H1 (cell line): ENCODE data around the gene DENND1A.

ENCODE experiments used
- JUN ChIP-seq: IDR thresholded peaks from 2 replicates; pipeline ENCODE4 v1.6.1; 2011; ENCODE audit warnings: low read depth, mild to moderate bottlenecking, improper control_type of control experiment, low read length
- RAD21 ChIP-seq, 2 experiments: IDR thresholded peaks in 1 of 2; conservative IDR thresholded peaks in 1 of 2; 2 replicates each; pipeline ENCODE4 v1.6.1; 2011; ENCODE audit warnings: low read depth in 2 of 2, low read length in 2 of 2, improper control_type of control experiment in 1 of 2, inconsistent platforms in 1 of 2, mild to moderate bottlenecking in 1 of 2, moderate library complexity in 1 of 2
- TAF1 ChIP-seq: IDR thresholded peaks from 2 replicates; pipeline ENCODE4 v1.6.1; 2011; ENCODE audit warnings: mild to moderate bottlenecking, low read depth, low read length
- YY1 ChIP-seq: IDR thresholded peaks from 2 replicates; pipeline ENCODE4 v1.6.1; 2011; ENCODE audit warnings: low read depth, mild to moderate bottlenecking, low read length
- TF ChIP-seq, protein P1 (sequence below), 3 experiments: IDR thresholded peaks; 1 replicate in 2 of 3; 2 replicates in 1 of 3; pipeline versions ENCODE4 v1.5.1 to v1.6.1; 2011; ENCODE audit warnings: low read length in 3 of 3, mild to moderate bottlenecking in 3 of 3, inconsistent platforms in 2 of 3, low read depth in 1 of 3, moderate library complexity in 1 of 3; ENCODE audit not compliant: insufficient read depth in 1 of 3; ENCODE audit errors: control extremely low read depth in 1 of 3

DNA sequence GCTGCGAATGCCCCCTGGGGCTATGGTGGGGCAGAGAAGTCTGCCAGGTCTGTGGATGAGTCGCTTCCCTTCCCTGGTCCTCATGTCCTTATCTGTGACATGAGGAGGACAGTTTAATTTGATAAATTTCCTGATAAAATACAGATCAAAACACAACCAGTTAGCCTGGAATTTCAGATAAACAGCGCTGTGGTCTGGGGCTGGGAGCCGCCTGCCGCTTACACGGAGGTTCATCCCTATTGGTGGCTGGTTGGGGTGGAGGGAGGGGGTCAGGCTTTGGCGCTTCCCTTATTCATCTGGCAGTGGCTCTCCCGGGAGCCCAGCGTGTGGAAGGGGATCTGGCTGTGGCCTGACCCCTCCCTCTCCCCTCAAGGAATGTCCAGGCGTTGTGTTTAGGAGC is 556.0 kb downstream of the DENND1A start:
- no peak for TF ChIP-seq TAF1
- TF ChIP-seq RAD21 (IDR thresholded peaks at IDR 0.05 in 1 of 2, conservative IDR thresholded peaks at IDR 0.05 in 1 of 2; ENCODE audit: low read depth in 2 of 2, low read length in 2 of 2): no peak
- TF ChIP-seq, protein P1, sequence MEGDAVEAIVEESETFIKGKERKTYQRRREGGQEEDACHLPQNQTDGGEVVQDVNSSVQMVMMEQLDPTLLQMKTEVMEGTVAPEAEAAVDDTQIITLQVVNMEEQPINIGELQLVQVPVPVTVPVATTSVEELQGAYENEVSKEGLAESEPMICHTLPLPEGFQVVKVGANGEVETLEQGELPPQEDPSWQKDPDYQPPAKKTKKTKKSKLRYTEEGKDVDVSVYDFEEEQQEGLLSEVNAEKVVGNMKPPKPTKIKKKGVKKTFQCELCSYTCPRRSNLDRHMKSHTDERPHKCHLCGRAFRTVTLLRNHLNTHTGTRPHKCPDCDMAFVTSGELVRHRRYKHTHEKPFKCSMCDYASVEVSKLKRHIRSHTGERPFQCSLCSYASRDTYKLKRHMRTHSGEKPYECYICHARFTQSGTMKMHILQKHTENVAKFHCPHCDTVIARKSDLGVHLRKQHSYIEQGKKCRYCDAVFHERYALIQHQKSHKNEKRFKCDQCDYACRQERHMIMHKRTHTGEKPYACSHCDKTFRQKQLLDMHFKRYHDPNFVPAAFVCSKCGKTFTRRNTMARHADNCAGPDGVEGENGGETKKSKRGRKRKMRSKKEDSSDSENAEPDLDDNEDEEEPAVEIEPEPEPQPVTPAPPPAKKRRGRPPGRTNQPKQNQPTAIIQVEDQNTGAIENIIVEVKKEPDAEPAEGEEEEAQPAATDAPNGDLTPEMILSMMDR (IDR thresholded peaks at IDR 0.05; ENCODE audit: control extremely low read depth in 1 of 3, insufficient read depth in 1 of 3, low read depth in 1 of 3, low read length in 3 of 3): no peak
- TF ChIP-seq YY1: no peak
- no peak for TF ChIP-seq JUN
